T1000 (cell line): ENCODE results near the gene AHDC1.
"Not testable (repeated sequence)": the region's sequence is repeated elsewhere in the genome, so short reads cannot be mapped to it uniquely, and the experiment has no call there.

ENCODE experiments used
- DNase-seq: peaks from one replicate; lab custom pipeline; 2025; ENCODE audit warnings: mixed read lengths; lab: John Stamatoyannopoulos, UW

The AHDC1 gene, protein sequence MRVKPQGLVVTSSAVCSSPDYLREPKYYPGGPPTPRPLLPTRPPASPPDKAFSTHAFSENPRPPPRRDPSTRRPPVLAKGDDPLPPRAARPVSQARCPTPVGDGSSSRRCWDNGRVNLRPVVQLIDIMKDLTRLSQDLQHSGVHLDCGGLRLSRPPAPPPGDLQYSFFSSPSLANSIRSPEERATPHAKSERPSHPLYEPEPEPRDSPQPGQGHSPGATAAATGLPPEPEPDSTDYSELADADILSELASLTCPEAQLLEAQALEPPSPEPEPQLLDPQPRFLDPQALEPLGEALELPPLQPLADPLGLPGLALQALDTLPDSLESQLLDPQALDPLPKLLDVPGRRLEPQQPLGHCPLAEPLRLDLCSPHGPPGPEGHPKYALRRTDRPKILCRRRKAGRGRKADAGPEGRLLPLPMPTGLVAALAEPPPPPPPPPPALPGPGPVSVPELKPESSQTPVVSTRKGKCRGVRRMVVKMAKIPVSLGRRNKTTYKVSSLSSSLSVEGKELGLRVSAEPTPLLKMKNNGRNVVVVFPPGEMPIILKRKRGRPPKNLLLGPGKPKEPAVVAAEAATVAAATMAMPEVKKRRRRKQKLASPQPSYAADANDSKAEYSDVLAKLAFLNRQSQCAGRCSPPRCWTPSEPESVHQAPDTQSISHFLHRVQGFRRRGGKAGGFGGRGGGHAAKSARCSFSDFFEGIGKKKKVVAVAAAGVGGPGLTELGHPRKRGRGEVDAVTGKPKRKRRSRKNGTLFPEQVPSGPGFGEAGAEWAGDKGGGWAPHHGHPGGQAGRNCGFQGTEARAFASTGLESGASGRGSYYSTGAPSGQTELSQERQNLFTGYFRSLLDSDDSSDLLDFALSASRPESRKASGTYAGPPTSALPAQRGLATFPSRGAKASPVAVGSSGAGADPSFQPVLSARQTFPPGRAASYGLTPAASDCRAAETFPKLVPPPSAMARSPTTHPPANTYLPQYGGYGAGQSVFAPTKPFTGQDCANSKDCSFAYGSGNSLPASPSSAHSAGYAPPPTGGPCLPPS (N-terminal part only)

GRCh38 chr1:27603681-27604578 is at the start of gene AHDC1:
Gene AHDC1, minus strand, starts transcription at chr1:27604144. Its CDS starts 52,029 bp downstream, at chr1:27552115.
- peak; percentile 78 for DNase-seq

DNA sequence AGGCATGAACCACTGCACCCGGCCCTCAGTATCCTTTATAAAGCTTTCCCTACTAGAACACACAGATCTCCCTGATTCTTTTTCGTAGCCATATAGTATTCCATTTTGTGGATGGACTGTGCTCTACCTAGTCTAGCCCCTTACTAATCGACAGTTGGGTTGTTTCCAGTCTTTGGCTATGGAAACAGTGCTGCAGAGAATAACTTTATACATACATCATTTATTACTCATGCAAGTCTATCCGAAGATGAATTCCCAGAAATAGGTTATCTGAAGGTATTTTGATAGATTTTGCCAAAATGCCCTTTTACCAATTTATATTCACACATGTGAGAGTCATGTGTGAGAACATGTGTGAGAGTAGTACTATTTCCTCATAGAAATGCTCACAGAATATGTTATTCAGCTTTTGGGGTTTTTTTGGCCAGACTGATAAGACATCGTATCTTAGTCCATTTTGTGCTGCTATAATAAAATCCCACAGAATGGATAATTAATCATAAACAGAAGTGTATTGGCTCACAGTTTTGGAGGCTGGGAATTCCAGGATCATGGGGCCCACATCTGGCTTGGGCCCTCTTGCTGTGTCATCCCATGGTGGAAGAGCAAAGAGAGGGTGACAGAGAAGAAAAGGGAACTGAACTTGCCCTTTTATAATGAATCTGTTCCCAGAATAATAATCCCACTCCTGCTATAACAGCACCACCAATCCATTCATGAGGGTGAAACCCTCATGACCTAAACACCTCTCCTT is 48.3 kb upstream of the AHDC1 start:
- DNase-seq = no peak

GRCh38 chr1:27650539-27651175 is 46.7 kb upstream of the AHDC1 start:
- DNase-seq = peak; percentile 44

GRCh38 chr1:27650171-27650538 is 46.2 kb upstream of the AHDC1 start:
- no peak for DNase-seq

DNA sequence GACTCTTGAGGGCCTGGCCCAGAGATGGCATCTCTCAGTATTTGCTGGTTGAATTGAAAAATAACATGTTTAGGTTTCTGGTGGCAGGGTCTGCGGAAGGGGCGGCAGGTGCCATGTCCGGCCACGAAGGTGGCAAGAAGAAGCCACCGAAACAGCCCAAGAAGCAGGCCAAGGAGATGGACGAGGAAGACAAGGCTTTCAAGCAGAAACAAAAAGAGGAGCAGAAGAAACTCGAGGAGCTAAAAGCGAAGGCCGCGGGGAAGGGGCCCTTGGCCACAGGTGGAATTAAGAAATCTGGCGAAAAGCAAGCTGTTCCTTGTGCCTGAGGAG is 45.3 kb upstream of the AHDC1 start:
- DNase-seq = no peak

DNA sequence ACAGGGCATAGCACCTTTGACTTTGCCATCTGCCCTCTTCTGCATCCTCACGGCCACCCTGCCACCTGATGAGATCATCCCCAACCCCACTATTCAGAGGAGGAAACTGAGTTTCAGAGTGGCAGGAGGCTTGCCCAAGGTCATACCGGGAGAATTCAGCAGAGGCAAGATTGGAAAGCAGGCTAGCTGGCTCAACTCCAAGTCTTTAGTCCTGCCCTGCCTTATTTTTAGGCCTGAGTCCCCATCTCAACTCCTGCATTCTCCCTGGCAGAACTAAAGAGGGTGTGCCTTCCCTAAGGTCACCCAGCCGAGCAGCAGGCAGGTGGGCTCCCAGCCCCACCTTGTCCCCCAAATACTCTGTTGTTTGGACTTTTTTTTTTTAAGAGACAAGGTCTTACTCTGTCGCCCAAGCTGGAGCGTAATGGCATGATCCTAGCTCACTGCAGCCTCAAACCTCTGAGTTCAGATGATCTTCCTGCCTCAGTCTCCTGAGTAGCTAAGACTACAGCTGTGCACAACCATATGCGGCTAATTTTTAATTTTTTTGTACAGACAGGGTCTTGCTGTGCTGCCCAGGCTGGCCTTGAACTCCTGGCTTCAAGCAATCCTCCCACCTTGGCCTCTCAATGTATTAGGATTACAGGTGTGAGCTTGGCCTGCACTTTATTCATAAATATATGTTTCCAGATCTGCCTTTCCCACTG is 44.8 kb upstream of the AHDC1 start:
- DNase-seq = no peak

GRCh38 chr1:27647328-27647727 is 43.4 kb upstream of the AHDC1 start:
- DNase-seq = no peak

GRCh38 chr1:27646676-27647075 is 42.7 kb upstream of the AHDC1 start:
- DNase-seq = no peak

GRCh38 chr1:27645071-27645415 is 41.1 kb upstream of the AHDC1 start:
- DNase-seq = no peak

DNA sequence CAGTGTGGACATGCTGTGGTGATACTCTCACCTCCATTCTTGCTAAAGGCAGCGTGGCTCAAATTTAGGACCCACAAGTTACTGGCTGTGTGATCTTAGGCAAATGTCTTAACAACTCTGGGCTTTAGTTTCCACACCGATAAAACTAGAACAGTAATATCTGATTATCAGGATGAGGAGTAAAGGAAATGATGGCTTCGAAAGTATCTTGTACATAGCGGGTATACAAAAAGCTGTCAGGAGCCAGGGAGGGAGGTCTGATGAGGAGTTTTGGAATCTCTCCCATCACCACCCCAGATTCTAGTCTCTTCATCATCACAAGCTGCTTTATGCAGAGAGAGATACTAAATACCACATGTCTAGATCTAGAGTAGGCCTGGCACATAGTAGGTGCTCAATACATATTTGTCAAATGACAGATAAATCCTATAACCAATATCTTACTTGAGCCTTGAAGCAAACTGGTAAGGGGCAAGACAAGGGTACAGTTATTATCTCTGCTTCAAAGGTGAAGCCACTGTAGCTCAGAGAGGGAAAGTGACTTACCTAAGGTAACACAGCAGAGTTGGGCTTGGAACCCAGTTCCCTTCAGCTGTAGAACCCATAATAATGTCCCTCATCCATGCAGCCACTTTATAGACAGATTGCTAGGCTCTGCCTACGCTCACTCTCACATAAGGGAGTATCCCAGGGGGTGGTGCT is 40.6 kb upstream of the AHDC1 start:
- DNase-seq = no peak

- no peak for DNase-seq
These were observed 39.8 kb upstream of the AHDC1 start for GRCh38 chr1:27643600-27644368.

DNA sequence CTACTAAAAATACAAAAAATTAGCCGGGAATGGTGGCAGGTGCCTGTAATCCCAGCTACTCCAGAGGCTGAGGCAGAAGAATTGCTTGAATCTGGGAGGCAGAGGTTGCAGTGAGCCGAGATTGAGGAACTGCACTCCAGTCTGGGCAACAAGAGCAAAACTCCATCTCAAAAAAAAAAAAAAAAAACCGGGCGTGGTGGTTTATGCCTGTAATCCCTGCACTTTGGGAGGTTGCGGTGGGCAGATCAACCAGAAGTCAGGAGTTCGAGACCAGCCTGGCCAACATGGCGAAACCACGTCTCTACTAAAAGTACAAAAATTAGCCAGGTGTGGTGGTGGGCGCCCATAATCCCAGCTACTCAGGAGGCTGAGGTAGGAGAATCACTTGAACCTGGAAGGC is 36.6 kb upstream of the AHDC1 start:
- not testable (repeated sequence) for DNase-seq

- DNase-seq = no peak
These were observed 34.9 kb upstream of the AHDC1 start for GRCh38 chr1:27638805-27639204.

GRCh38 chr1:27638047-27638734 is 34.2 kb upstream of the AHDC1 start:
- no peak for DNase-seq

DNA sequence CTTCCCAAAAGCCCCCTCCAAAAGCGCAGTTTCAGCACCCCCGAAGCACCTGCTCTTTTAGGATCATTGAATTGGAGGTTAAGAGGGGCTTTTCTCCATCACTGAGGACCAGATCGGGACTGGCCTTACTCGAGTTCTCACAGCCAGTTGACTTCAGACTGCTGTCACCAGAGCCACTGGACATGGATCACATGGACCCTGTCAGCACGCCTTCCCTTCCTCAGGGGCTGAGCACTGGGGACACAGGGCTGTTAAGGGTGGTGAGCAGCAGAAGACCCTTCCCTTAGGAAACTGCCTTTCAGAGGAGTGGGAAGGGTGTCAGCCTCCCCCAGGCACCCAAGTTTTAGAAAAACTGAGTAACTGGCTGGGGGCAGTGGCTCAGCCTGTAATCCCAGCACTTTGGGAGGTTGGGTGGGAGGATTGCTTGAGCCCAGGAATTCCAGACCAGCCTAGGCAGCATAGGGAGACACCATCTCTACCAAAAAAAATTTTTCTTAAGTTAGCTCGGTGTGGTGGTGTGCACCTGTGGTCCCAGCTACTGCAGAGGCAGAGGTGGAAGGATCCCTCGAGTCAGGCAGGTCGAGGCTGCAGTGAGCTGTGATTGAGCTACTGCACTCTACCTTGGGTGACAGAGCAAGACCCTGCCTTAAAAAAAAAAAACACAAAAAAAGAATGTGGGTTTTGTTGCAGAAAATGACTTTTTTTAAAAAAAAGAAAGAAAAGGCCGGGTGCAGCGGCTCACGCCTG is 31.6 kb upstream of the AHDC1 start:
- no peak for DNase-seq

GRCh38 chr1:27634985-27635367 is 31.0 kb upstream of the AHDC1 start, which contains the start of gene FGR:
Gene FGR, minus strand, starts transcription at chr1:27635185. Its CDS starts 11,269 bp downstream, at chr1:27623916.
- DNase-seq = no peak
